HG03565 (cell line): ENCODE results near the gene RNF157.

Source experiments
- ATAC-seq: cut with Tn5 transposase; IDR thresholded peaks from one replicate; pipeline ENCODE4 v1.9.1; 2021; ENCODE audit warnings: mild to moderate bottlenecking, moderate library complexity; ENCODE audit not compliant: unreplicated experiment

The RNF157 gene

DNA sequence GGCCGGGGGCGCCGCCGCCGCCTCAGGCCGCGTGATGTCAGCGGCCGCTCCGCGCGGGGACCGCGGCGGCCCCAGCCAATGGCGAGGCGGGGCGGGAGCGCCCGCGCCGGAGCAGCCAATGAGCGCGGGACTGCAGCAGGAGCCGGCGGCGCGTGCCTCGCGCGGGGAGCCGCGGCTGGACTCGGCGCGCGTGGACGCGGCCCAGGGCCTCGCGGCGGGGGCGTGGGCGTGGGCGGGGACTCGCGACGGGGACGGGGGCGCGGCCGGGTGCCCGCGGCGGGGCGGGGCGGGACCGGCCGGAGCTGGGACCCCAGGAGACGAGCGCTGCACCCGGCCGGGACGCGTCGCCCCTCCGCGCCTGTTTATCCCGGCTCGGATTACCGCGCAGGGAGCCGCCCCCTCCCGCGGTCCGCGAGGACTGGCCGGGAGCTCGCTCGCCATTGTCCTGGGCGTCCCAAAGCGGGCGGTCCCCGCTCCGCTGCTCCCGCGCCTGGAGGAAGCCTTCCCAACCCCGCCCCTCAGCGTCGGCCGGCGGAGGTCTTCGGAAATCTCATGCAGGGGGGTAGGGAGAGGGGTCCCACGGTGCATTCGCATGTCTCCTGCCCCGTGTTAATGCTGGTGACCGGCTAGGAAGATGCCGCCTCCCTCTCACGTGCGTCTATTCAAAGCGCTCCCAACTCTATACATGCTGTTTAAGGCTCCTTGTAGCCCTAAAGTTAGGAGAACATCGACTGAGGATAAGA, at the start of gene RNF157:
Gene RNF157, minus strand, starts transcription at position 33 of the 743 bp plus-strand sequence. CDS start 253 bp downstream, outside the sequence.
- ATAC-seq, result peak; percentile 54

DNA sequence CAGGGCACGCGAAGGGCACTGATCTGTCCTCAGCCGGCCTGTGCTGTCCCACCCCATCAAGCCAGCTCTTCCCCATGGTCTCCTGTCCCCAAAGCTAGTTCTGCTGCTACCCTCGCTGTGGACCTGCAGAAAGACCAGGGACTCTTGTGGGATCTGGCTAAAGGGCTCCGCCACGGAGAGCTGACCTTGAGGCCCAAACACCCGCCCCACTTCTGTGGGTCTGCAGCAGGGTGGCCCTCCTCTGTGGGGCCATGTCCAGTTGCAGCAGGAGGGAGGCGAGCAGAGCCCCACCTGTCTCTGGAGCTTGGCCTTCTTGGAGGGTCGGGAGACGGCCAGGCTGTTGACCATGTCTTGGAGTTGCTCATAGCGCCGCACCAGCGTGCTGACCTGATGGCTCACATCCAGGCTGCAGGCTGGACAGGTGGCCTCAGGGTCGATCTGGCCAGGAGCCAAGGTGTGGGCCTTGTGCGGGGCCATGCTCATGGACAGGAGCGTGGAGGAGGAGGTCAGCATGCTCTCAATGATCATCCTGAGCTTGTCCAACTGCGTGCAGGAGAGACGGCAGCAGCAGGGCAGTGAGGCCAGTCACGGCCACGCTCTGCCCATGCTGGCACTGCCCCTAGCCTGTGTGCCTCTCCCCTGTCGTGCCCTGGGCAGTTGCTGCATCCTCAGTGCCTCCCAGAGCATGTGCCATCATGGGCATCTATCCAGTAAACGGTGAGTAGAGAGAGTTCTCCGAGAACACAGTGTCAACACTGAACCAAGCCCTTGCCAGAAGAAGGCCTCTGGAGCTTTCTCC, 41.5 kb upstream of the RNF157 start:
- no peak for ATAC-seq

DNA sequence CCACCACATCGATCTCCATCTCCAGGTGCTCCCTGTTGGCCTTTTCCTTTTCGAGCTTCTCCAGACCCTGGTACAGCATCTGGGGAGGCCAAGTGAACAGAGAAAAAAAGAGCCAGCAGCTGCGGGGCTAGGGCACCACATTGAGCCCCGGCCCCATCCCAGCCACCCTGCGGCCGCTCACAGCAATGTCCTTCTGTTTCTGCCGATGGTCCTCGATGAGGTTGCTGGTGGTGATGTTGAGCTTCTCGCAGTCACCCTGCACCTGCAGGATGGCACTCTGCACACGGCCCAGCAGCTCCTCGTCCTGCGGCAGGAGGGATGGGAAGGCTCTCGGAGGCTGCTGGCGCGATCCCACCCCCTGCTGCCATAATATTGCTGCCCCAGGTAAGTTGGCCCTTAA, 40.4 kb upstream of the RNF157 start:
- no peak for ATAC-seq

DNA sequence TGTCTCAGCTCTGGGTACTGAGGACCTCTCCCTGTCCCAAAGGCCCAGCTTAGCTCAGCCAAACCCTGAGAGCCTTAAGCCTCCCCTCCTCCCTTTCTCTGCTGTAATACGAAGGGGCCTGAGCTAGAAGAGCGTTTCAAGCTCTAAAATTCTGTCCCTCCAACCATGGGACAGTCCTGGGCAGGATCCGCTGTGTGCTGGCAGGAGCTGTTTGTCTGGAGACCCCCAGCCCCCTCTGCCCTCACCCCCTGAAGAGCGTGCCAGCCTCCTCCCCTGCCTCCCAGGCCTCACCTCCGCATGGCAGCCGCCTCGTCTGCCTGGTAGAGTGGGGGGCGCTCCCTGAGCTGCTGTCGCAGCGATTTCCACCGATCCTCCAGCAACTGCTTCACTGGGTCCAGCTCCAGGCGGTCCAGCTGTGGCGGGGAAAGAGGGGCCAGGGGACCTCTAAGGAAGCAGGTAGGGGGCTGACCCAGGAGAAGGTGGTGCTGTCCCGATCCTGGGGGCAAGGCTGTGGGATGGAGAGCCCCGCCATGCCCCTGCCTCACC, 39.5 kb upstream of the RNF157 start:
- ATAC-seq, result no peak

DNA sequence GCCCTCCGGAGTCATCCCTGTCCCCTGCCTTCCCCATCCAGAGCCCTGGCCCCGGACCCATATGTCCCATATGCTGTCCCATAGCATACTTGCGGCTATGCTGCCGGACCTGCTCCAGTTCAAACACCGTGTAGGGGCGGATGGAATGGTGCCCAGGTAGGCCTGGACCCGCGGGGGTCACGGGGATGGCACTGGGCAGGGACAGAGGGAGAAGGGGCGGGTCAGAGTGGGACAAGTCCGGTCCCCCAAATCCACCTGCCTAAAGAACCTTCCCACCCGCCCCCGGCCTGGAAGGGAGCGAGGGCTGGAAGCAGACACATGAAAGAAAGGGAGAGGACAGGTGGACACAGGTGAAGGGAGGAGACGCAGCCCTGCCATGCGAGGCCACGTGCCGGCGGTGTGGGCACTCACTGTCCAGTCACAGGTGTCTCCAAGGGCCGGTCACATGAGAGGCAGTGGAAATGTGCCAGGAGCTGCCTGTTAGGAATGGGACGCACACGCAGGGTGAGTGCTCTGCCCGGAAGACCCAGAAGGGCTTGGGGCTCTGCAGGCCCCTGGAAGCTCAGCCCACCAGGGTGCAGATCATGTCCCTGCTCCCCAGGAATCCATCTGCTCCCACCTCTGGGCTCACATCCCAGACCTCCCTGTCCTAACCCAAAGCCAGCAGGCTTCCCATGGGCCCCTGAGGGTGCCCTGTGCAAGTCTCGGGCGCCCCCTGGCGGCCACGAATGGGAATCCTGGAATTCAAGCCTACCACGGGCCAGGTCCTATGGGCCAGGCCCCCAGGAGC, 38.9 kb upstream of the RNF157 start:
- peak; percentile 51 for ATAC-seq

DNA sequence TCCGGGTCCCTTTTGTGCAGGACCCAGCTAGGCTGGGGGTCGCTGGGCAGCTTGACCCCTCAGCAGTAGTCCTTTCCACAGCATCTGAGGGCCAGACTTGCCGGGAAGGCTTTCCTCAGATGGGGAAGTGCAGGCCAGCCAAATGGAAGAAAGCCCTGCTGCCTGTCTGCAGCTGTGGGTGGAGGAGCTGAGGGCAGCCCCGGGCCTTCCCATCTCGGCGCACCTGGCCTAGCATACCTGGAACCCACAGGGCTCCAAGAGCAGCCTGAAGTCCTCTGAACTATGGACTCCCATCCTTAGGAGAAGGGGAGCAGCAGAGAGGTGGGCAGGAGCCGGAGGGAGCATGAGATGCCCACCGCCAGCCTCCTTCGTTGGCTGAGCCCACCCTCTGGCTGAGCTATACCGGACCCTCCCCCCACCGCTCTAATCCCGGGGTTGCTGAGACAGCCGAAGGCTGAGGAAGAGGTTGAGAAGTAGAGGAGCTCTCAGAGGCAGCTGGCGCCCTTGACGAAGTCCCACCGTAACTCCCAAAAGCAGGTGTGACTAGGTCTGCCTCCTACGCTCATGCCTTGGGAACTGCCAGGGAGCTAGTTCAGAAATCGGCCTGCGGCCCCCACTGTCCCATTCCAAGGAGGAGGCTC, 38.1 kb upstream of the RNF157 start:
- ATAC-seq, result no peak

DNA sequence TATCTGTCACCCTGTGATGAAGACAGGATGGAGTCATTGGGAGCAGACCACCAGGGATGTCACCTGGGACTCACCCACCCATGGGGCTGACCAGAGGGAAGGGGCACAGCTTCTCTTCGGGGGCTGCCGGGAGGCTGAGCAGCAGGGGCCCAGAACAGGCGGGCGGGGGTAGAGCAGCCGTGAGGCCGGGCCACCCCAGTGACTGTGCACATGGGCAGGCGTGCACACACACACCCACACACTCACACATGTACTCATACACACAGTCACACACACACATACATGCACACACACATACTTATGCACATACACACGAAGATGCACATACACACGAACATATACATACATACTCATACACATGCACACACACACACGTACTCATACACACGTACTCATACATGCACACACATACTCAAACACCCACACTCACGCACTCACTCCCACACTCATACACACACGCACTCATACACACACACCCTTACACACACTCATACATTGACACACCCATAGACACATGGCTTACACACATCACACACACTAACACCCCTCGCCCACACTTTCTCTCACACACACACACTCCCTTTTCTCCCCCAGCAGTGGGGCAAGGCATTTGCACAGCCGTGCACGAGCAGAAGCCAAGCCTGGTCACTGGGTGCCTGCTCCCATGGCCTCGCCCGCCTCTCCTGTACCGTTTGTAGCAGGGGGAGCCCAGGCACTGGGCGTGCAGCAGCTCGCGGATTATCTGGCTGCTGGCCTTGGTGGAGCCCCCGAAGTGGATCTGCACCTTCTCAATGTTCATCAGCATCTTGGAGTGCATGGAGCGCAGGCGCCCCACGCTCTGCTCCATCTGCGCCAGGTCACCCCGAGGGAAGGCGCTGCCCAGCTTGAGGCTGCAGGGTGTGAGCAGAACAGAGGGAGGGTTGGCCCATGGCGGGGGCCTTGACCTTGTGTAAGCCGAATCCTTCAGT, 37.3 kb upstream of the RNF157 start:
- ATAC-seq, result no peak

DNA sequence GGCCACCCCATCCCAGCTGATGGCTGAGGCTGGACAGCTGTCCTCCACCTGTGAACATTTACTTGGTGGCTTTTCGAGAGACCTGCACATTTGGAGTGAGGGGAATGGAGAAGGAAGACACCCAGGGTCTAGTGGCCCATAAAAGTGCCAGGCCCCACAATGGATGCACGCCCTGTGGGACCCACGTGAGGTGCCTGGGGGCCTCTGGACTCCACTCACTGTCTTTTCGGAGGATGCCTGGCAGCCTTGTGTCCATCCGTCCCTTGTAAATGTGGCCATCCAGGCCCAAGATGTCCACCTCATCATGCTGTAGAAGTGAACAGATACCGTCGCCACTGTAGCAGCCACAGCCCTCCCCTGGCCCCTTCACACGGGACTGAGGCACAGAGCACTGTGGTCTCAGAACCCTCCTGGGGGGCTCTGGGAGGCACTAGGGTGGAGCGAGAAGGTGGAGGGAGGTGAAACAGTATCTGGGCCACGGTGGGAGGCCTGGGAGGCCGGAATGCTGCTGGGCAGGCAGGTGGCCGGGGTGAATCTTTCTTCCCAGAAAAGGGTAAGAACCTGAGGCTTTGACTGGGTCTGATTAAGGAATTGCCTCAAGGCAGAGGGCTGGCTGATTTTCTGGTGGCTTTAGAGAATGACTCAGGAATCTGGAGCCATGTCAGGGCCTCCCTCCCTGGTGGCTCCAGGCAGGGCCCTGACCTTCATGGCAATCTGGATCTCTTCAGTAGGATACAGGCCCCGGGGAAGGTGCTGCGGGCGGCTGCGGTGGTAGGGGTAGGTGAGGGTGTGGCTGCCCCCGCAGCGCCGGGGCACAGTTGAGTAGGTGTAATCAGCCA, 36.4 kb upstream of the RNF157 start:
- ATAC-seq, result no peak

DNA sequence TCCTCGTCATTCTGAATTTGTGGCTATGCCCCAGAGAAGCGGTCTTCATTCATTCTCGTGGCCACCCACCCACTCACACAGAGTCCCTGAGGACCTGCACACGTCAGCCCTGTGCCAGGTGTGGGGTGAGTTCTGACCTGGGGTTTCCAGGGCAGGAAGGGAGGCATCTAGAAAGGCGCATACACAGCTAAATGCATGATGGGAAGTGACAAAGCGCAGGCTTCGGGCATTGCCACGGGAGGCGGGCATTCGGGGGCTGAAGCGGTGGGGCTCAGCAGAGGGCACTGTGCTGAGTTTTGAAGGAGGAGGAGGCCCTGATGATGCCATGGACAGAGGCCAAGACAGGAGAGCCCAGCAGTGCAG, 35.8 kb upstream of the RNF157 start:
- ATAC-seq, result no peak

DNA sequence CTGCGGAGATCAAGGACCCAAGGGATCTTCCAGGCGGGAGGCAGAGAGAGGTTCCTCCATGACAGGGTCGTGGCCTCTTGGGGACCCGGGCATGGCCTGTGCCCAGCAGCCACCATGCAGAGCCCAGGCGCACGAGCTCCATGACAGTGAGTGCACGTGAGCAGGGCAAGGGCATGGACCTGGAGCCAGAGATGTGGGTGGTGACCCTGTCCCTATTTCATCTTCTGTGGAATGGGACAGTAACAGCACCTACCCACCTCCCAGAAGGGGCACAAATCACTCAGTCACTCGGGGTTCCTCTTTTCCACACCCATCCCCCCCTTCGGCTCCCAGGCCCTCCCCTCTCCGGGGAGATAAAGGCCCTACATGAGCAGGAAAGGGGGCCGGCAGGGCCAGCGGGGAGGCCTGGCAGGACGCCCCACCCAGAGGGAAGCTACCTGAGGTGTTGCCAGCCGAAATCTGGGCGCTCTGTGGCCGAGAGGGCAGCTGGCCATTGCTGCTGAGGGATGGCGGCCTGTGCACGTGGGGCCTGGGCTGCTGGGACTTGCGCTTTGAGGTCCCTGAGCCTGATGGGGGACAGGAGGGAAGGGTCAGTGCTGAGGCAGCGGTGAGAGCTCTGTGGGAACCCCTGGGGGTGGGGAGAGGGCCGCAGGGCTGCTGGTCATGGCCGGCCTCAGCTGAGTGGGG, 35.2 kb upstream of the RNF157 start:
- ATAC-seq, result no peak

DNA sequence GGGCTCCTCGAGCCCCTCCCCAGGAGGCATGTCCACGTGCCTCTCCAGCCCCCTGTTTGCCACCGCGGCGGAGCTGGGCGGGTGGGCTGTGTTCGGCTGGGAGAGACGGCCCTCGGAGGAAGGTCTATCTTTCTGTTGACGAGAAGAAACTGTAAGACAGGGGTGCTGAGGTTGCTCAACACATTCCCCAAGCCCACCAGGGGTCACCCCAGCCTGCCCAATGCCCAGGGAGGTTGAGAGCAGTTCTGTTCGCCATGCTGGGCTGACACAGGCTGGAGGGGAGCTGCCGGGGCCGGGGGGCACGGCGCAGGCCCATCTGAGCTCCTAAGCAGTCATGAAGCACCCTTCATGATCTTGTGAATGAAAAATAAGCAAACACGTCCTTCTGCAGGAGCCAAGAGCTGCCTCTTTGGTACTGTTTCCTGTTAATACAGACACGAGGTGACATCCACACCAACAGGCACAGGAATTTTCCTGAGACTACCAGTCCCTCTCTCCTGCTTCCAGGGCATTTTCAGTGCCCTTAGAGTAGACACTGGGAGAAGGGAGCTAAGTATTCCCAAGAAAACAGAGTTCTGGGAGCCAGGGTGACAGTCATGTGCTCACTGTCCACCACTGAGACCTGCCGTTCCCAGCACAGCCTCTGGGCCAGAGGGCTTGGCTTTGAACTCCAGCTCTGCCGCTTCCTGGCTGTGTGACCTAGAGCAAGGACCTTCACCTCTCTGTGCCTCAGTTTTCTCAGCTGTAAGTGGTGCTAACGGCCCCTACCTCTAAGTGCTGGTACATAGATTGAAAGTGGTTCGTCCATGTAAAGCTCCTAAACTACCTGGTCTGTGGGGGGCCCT, 34.0 kb upstream of the RNF157 start:
- no peak for ATAC-seq

DNA sequence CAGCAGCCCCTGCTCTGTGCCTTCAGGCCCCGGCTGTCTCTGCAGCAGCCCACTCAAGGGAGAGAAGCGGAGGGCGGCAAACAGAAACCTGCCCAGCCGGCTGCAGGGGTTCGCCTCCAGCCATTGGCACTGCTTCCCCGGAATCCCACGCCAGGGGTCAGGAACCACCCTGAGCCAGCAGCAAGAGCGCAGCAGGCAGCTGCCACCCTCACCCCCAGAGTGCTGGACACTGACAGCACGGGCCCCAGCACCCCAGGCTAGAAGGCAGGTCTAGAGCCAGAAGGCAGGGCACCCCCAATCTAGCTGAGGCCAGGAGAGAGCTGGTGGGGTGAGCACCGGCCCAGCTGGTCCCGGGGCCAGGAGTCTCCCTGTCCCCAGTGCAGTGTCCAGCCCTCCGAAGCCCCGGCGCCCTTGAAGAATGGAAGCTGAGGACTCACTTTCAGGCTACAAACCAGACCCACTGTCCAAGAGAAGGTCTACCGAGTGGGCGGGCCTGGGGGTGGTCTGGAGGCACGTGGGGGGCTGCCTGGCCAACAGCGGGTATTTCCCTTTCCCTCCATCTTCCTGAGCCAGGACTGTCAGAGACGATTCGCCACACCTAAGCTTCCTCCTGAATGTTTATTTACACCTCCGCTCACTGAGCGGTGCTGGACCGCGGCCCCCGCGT, 33.3 kb upstream of the RNF157 start:
- ATAC-seq, result no peak

DNA sequence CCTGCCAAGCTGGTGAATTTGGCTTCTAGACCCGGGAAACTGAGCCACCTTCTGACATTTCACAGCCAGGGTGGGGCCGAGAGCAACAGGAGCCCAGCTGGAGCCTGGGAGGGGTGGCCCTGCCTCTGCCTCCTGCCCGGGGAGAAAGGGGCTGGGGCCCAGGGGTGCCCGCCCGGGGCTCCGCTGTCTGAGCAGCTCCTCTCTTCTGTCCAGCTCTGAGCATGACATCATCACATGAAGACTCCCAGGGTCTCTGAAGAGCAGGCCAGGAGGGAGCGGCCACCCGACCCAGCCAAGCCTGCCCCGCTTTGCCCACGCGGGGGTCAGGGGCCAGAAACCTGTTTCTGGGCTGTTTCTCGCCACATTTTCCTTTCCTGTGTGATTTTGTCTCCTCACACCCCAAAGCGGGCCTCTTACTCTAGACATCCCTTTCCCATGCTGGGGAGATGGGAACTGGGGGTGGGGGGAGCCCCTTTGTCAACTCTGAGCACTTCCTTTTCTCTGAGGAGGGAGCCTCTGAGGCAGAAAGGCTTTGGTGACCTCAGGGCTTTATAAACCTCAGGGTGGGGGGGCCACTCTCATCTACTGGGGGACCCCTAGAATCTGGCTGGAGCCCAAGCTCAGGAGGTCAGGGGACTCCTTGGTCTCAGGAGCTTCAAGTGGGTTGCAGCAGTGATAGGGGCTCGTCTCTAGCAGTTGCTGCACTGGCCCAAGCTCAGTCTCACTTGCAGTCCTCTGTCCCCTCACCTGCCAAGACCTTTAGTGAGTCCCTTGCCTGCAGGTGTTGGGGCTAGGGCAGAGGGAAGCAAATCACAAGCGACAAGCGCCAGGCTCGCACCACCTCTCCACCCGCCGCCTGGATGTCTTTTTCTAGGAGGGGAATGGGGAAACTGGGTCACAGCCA, 32.5 kb upstream of the RNF157 start:
- ATAC-seq, result no peak

DNA sequence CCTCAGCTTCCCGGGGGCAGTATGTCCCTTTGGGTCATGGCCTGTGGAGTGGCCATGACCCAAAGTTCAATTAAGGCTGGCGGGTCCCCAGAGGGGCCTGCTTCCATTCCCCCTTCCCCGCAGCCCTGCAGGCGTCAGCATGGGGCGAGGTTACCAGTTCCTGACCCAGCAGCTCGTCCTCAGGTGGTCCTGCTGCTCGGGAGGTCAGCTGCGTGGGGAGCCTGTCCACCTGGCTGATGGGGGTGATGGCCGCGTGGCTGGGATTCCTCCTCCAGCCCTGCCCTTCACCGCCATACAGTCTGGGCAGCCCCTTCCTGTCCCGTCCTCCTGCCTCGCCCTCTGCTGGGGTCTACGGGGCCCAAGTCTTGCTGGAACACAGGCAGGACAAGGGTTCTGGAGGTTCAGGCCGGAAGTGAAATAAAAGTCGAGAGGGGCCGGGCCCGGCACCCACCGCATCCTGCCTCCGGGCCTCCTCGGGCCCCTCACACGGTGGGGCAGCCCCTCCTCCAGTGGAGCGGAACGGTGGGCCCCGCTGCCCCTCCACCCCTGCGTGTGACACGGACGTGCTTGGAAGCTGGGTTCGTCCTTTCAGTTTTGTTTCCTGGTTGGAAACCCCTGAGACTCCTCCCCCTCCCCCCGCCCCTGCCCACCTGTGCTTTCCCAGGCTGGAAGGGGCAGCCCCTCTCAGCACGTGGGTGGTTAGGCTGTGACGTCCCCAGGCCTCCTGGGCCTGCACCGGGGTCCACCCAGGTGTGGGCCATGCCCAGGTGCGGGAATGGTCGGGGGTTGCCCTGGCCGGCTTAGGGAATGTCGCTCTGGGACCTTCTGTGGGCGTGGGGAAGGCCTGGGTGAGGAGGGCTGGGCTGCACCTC, 31.6 kb upstream of the RNF157 start:
- no peak for ATAC-seq
